PC-9 (cell line): ENCODE results near the gene PLA2G15. TPM values are rescaled to one million over a fixed set of nuclear protein-coding genes. Genes with fewer than 3 reads are reported as not detected.

Experiments used
- BruUV-seq: library from RNA; stranded (reverse); fragments of 400-500 nt; replicated peaks from 2 replicates; lab custom pipeline; 2021; lab: Mats Ljungman, UMichigan
- CTCF ChIA-PET: fragments of 300-600 bp; sonication (Branson Sonifier 250); formaldehyde crosslinking; loops from one replicate; lab custom pipeline; 2022; ENCODE audit warnings: antibody characterized with exemption; lab: Charles Lee
- POLR2A ChIA-PET: fragments of 300-600 bp; sonication (Branson Sonifier 250); formaldehyde crosslinking; loops from one replicate; lab custom pipeline; 2022; ENCODE audit warnings: antibody characterized with exemption; ENCODE audit not compliant: unreplicated experiment; lab: Charles Lee
- DNase-seq, 2 experiments: peaks; one replicate each; pipeline versions ENCODE4 v3.0.0 to v3.0.0-alpha.2; 2015 to 2022; ENCODE audit warnings: mixed read lengths in 1 of 2
- H2AFZ ChIP-seq: fragments of 200-600 bp; sonication (generic); 2 replicates; pipeline ENCODE4 v1.8.1; 2017; ENCODE audit warnings: antibody characterized with exemption
- H3F3A ChIP-seq: fragments of 200-600 bp; sonication (generic); 2 replicates; pipeline ENCODE4 v1.8.1; 2017; ENCODE audit warnings: antibody characterized with exemption, mild to moderate bottlenecking, low read depth; ENCODE audit not compliant: insufficient read depth
- H3K27ac ChIP-seq: fragments of 200-600 bp; sonication (generic); 2 replicates; pipeline ENCODE4 v1.6.1; 2016; ENCODE audit warnings: mixed run types
- H3K27me3 ChIP-seq: fragments of 200-600 bp; sonication (generic); 2 replicates; pipeline ENCODE4 v1.6.1; 2016; ENCODE audit warnings: low read depth, mixed run types; ENCODE audit not compliant: insufficient read depth
- H3K36me3 ChIP-seq: fragments of 200-600 bp; sonication (generic); 2 replicates; pipeline ENCODE4 v1.6.1; 2016; ENCODE audit warnings: low read depth, mixed run types
- H3K4me1 ChIP-seq: fragments of 200-600 bp; sonication (generic); replicated peaks from 2 replicates; pipeline ENCODE4 v1.6.1; 2016; ENCODE audit warnings: mixed run types; ENCODE audit not compliant: insufficient read depth
- H3K4me2 ChIP-seq: fragments of 200-600 bp; sonication (generic); 2 replicates; pipeline ENCODE4 v1.6.1; 2017; ENCODE audit warnings: mixed run types
- H3K4me3 ChIP-seq: fragments of 200-600 bp; sonication (generic); 2 replicates; pipeline ENCODE4 v1.6.1; 2016; ENCODE audit warnings: mixed run types
- H3K79me2 ChIP-seq: fragments of 200-600 bp; sonication (generic); 2 replicates; pipeline ENCODE4 v1.6.1; 2017; ENCODE audit warnings: low read depth, mixed run types
- H3K9me2 ChIP-seq: fragments of 200-600 bp; sonication (generic); 2 replicates; pipeline ENCODE4 v1.8.1; 2017; ENCODE audit warnings: mild to moderate bottlenecking; ENCODE audit not compliant: insufficient read depth
- H3K9me3 ChIP-seq: fragments of 200-600 bp; sonication (generic); 2 replicates; pipeline ENCODE4 v1.8.1; 2016; ENCODE audit warnings: low read depth; ENCODE audit not compliant: insufficient read depth
- H4K20me1 ChIP-seq: fragments of 200-600 bp; sonication (generic); 2 replicates; pipeline ENCODE4 v1.8.1; 2017; ENCODE audit not compliant: insufficient read depth
- EZH2 ChIP-seq: fragments of 200-600 bp; sonication (generic); IDR thresholded peaks from 2 replicates; pipeline ENCODE4 v1.8.0; 2017; ENCODE audit warnings: antibody characterized with exemption, low read depth
- intact Hi-C: fragments of 100-400 bp; cut with micrococcal nuclease; formaldehyde crosslinking; loops from one replicate; pipeline ENCODE4 v1.10.0; 2022; ENCODE audit not compliant: unreplicated experiment
- total RNA-seq: library from RNA; stranded (reverse); gene quantifications from 2 replicates; pipeline ENCODE4 v1.2.3, GENCODE V29; 2021
- TF ChIP-seq, protein P1 (sequence below): fragments of 200-600 bp; sonication (generic); conservative IDR thresholded peaks from 2 replicates; pipeline ENCODE4 v1.6.1; 2017; ENCODE audit warnings: mixed run types, antibody characterized with exemption, mild to moderate bottlenecking, moderate library complexity

PLA2G15 gene
- total RNA-seq, 1 experiment from 2014 or later: 14.0 TPM

DNA sequence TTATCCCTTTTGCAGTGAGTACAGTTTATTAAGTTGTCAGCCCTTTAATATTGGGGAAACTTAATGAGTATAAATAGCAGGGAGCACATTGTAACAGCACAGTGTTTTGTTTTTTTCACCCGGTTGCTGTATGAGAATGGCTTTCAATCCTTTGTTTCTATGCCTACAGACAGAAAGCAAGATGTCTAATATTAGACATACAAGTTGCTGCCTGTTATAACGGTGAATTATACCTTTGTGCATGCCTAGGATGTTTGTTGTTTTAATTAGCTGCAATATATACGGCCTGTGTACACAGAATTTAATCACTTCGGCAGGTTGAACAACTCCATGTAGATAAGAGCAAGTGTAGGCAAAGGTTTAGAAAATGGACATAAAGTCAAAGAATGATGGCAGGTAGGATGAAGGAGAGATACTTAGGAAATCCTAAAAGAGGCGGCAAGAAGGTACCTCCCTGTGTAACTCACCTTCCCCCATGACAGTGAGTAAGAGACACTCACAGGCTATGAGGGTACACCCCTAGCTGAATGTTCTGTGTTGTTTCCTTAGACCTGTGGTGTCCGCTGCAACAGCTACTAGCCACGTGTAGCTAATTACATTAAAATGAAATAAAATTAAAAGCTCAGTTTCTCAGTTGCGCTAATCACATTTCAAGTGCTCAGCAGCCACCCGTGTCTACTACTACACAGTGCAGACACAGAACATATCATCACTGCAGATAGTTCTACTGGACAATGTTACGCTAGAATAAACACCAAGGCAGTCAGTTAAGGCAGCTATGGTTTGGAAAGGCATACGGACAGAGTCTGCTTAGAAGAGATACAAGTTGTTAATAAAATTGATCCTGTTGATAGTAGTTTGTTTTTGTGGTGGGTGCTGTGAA is 54.6 kb downstream of the PLA2G15 start:
- Histone ChIP-seq H3K4me1 (no peaks in the 10 kb centered on the region), H3K27ac (no peak overlapping the region), H2AFZ (no peak overlapping the region), H3K4me2 (no peak overlapping the region), H3K9me3 (no peaks in the 10 kb centered on the region), H4K20me1 (peaks cover 15% of the 10 kb centered on the region), H3F3A (peaks cover 25% of the 10 kb centered on the region; the same call in 1 of the 2 replicates), H3K4me3 (no peak overlapping the region), H3K79me2 (no peaks in the 10 kb centered on the region), H3K36me3 (peaks cover 43% of the 10 kb centered on the region), H3K9me2 (no peaks in the 10 kb centered on the region), H3K27me3 (no peaks in the 10 kb centered on the region)
- ChIA-PET CTCF (interaction anchor here (0.6 kb wide), 1 partner anchor 28 kb away, joined by 6 read pairs; no protein-coding TSS in a partner anchor), POLR2A (no interaction called here)
- no peak for DNase-seq
- intact Hi-C loops: no loop called here
- TF ChIP-seq EZH2: no peak
- TF ChIP-seq, protein P1, sequence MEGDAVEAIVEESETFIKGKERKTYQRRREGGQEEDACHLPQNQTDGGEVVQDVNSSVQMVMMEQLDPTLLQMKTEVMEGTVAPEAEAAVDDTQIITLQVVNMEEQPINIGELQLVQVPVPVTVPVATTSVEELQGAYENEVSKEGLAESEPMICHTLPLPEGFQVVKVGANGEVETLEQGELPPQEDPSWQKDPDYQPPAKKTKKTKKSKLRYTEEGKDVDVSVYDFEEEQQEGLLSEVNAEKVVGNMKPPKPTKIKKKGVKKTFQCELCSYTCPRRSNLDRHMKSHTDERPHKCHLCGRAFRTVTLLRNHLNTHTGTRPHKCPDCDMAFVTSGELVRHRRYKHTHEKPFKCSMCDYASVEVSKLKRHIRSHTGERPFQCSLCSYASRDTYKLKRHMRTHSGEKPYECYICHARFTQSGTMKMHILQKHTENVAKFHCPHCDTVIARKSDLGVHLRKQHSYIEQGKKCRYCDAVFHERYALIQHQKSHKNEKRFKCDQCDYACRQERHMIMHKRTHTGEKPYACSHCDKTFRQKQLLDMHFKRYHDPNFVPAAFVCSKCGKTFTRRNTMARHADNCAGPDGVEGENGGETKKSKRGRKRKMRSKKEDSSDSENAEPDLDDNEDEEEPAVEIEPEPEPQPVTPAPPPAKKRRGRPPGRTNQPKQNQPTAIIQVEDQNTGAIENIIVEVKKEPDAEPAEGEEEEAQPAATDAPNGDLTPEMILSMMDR: no peak
- BruUV-seq: no TSS peak

DNA sequence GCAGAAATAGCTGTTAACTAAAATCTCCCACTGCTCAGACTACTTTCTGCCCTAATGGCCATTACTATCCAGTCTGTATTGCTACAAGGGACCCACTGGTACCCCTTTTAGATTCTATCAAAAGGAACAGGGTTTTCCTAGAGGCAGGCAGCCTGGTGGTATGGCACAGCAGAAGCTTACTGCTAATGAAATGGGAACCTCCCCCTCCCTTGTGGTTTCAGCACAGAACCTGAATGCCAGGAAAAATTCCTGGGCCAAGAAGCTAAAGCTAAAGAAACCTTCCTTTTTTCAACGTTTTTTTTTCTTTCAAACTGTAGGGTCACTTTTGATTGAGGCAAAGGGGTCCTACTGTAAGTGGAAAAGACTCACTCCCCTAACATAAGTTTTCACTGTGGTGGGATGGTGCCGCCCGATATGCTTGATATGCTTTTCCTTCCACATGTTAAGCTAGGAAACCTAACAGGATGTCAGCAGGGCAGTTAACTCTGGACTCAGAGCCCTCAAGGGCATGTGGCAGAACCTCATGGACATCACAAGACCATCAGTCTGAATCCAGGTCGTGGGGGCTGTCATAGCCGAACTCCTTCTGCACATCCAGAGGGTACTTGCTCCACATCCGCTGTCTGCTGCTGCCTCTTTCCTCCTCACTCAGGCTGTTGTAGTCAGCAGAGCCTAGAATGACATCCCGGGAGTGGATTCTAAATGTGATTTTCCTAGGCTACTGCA is 55.7 kb downstream of the PLA2G15 start:
- BruUV-seq: no TSS peak
- H3K79me2 ChIP-seq: no peaks in the 10 kb centered on the region
- intact Hi-C loops: no loop called here
- no peaks in the 10 kb centered on the region for H3K27me3 ChIP-seq
- no peak overlapping the region for H3K4me3 ChIP-seq
- POLR2A ChIA-PET: no interaction called here
- no peak for DNase-seq
- peaks cover 25% of the 10 kb centered on the region; the same call in 1 of the 2 replicates for H3F3A ChIP-seq
- H3K36me3 ChIP-seq: peaks cover 43% of the 10 kb centered on the region
- H2AFZ ChIP-seq: no peak overlapping the region
- H3K9me3 ChIP-seq: no peaks in the 10 kb centered on the region
- TF ChIP-seq EZH2: no peak
- TF ChIP-seq, protein P1: no peak
- H4K20me1 ChIP-seq: peaks cover 21% of the 10 kb centered on the region
- no peaks in the 10 kb centered on the region for H3K9me2 ChIP-seq
- H3K4me1 ChIP-seq: no peaks in the 10 kb centered on the region
- CTCF ChIA-PET: interaction anchor here (0.6 kb wide), 1 partner anchor 9 kb away, joined by 7 read pairs; no protein-coding TSS in a partner anchor
- H3K27ac ChIP-seq: no peak overlapping the region
- no peak overlapping the region for H3K4me2 ChIP-seq

DNA sequence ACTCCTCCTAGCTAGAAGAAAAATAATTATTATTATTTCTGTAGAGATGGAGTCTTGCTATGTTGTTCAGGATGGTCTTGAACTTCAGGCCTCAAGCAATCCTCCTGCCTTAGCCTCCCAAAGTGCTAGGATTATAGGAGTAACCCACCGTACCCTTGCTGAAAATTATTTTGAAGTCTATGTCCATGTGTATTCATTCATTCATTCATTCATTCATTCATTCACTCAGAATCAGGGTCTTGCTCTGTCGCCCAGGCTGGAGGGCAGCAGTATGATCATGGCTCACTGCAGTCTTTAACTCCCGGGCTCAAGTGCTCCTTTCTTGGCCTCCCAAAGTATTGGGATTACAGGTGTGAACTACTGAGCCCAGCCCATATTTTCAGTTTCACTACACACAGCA is 61.5 kb downstream of the PLA2G15 start:
- H3K4me1 ChIP-seq: peaks cover 11% of the 10 kb centered on the region
- intact Hi-C loops: no loop called here
- no peak overlapping the region for H3K4me2 ChIP-seq
- H3K4me3 ChIP-seq: no peak overlapping the region
- peaks cover 6% of the 10 kb centered on the region; the same call in 1 of the 2 replicates for H3F3A ChIP-seq
- H3K36me3 ChIP-seq: peaks cover 20% of the 10 kb centered on the region
- peaks cover 45% of the 10 kb centered on the region for H3K79me2 ChIP-seq
- peaks cover 18% of the 10 kb centered on the region for H4K20me1 ChIP-seq
- H2AFZ ChIP-seq: no peak overlapping the region
- no TSS peak for BruUV-seq
- H3K9me3 ChIP-seq: no peaks in the 10 kb centered on the region
- ChIA-PET POLR2A (interaction anchor here (0.6 kb wide), 1 partner anchor 844 kb away, joined by 3 read pairs; no protein-coding TSS in a partner anchor), CTCF (no interaction called here)
- DNase-seq: no peak
- TF ChIP-seq, protein P1: no peak
- TF ChIP-seq EZH2: no peak
- no peaks in the 10 kb centered on the region for H3K27me3 ChIP-seq
- no peaks in the 10 kb centered on the region for H3K9me2 ChIP-seq
- H3K27ac ChIP-seq: no peak overlapping the region
